ENCODE measurements around the gene FIBCD1. TPM values are rescaled to one million over a fixed set of nuclear protein-coding genes. Genes with fewer than 3 reads are reported as not detected.

FIBCD1 gene
- total RNA-seq, 2 experiments from 2014 or later, result not detected

GRCh38 chr9:130862217-130862616 lies 76.8 kb downstream of the FIBCD1 start:
- Mint-ChIP-seq H3K36me3 (ENCODE audit: low read depth) (no peaks in the 10 kb centered on the region), H3K27me3 (no peaks in the 10 kb centered on the region), H3K4me3 (no peak overlapping the region), H3K9me3 (no peaks in the 10 kb centered on the region), H3K4me1 (no peaks in the 10 kb centered on the region), H3K27ac (no peak overlapping the region)
- POLR2A ChIA-PET, result no interaction called here
- DNase-seq, result no peak
- CTCF ChIA-PET, result interaction anchor here (0.6 to 1.7 kb wide), 6 partner anchors 8 to 161 kb away, joined by 3 to 8 read pairs (median 4); no protein-coding TSS in a partner anchor

GRCh38 chr9:130861372-130862180 lies 77.5 kb downstream of the FIBCD1 start:
- H3K27ac Mint-ChIP-seq, result no peak overlapping the region
- DNase-seq, result no peak
- ChIA-PET CTCF (interaction anchor here (0.7 to 1.7 kb wide), 4 partner anchors 15 to 155 kb away, joined by 3 to 5 read pairs (median 4); no protein-coding TSS in a partner anchor), POLR2A (no interaction called here)
- no peaks in the 10 kb centered on the region for H3K9me3 Mint-ChIP-seq
- no peaks in the 10 kb centered on the region for H3K36me3 Mint-ChIP-seq (ENCODE audit: low read depth)
- no peaks in the 10 kb centered on the region for H3K27me3 Mint-ChIP-seq
- H3K4me1 Mint-ChIP-seq, result no peaks in the 10 kb centered on the region
- no peak overlapping the region for H3K4me3 Mint-ChIP-seq

DNA sequence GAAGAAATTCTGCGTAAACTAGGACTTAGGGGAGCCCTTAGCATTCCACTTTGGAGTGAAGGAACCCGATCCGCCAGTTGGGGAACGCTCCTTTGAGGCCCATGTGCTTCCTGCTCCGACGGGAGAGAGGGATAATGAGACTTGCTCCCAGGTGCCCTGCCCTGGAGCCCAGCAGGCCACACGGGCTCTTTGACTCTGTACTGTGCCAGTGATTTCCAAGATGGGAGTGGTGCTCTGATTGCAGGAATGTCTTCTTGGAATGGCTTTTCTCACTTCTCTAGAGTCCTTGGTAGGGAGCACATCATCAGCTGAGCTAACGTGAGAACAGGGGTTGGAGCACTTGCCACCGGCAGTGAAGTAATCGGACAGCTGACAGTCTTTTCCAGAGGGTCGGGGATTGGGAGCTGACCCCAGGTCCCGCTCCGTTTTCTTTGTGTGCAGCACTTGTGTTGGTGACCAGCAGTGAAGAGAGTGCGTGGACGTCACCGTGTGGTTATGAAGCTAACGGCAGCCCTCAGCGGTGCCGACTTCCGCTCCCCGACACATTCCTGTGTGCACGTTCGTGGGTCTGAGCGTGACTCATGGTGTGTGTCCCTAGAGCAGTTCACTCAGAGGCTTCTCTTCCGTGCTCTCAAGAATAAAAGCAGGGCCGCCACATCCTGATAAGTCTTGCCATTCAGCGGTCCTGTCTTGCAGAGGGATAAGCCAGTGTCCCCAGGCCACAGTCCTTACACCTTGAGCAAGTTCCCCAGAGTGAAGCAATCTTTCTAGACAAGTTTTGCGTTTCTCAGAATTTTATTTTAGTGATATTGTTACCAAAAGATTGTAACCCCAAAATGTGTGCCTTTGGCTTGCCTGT lies 78.4 kb downstream of the FIBCD1 start:
- ChIA-PET CTCF (no interaction called here), POLR2A (no interaction called here)
- Mint-ChIP-seq H3K9me3 (no peaks in the 10 kb centered on the region), H3K4me1 (no peaks in the 10 kb centered on the region), H3K36me3 (ENCODE audit: low read depth) (no peaks in the 10 kb centered on the region), H3K27ac (no peak overlapping the region), H3K27me3 (no peaks in the 10 kb centered on the region), H3K4me3 (no peak overlapping the region)
- no peak for DNase-seq

DNA sequence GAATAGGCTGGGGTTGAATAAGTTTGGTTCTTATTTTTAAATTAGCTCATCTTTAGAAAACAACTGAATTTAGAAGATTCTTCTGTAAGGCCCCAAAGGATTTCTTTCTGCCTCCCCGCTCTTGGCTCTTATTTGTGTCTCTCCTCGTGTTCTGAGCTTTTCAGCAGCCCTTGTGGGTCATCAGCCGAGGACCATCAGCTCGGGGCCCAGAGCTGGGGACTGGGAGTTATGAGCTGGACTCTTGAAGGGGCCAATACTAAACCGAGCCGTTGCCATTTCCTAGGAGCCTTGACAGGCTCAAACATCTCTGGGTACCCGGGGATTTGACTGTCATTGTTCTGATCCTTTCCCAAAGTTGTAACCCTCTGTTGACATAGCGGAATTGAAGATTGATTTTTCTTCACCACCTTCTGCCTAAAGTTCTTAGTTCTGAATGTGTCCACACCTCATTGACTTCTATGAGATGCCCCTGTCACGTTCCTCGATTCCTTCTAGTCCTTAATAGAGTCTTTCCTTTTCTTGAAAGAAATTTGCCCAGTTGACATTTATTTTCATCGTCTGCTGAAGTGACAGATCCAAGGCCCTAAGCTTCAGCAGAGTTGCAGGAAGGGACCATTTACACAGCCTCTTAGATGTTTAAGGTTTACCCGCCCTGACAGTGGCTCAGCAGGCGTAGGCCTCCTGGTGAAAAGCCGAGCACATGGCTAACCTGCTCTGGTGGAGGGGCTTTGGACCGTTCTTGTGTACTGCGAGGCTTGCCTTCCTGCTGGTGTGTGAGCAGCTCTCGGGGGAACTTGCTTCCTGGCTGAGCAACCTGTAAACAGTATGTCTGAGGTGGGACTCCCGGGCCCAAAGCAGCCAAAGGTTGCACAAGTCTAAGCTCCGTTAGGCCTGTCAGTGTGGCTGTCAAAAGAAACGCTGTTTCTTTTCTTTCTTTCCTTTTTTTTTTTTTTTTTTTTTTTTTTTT lies 80.0 kb downstream of the FIBCD1 start:
- Mint-ChIP-seq H3K27me3 (no peaks in the 10 kb centered on the region), H3K36me3 (ENCODE audit: low read depth) (no peaks in the 10 kb centered on the region), H3K27ac (no peak overlapping the region), H3K4me3 (no peak overlapping the region), H3K4me1 (no peaks in the 10 kb centered on the region), H3K9me3 (no peaks in the 10 kb centered on the region)
- ChIA-PET POLR2A (no interaction called here), CTCF (interaction anchor here (0.6 kb wide), 3 partner anchors 149 to 1327 kb away, joined by 3 read pairs; no protein-coding TSS in a partner anchor)
- no peak for DNase-seq

DNA sequence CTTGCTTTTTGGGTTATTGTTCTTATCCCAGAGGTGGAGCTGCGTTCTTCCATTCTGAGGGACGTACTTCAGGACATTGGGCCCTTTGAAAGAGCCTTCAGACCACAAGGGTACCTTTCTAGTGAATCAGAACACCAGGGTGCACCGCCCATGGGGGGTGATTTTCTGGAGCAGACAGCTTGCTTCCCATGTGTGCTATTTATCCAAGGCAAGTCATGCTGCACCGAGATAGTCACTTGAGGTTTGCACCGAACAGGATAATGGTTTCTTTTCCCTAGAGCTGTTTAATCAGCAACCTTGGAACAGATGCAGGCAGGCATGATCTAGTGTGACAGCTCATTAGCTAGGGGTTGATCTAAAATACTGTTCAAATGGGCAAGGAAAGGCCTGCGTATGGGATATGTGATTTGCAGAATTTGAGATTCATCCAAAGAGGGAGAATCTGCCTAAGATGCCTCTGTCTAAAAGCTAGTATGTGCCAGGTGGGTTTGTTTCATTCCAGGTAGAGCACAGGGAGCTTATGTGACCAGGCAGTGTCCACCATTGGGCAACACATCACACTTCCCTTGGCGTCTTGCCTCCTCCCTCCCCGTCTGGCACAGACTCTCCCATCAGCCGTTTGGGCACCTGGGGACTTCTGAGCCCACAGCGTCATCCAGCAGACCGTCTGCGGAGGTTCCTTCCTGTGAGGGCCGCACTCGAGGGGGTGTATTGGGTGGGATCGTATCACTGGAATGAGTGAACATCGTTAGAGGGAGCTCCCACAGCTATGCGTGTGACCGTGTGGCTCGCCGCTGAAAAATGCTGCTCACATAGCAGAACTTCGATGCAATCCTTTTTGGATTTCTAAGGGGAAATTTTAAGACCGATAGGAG lies 80.9 kb downstream of the FIBCD1 start:
- no peak overlapping the region for H3K27ac Mint-ChIP-seq
- no peak overlapping the region for H3K4me3 Mint-ChIP-seq
- H3K27me3 Mint-ChIP-seq, result no peaks in the 10 kb centered on the region
- H3K4me1 Mint-ChIP-seq, result no peaks in the 10 kb centered on the region
- no peak for DNase-seq
- no peaks in the 10 kb centered on the region for H3K9me3 Mint-ChIP-seq
- ChIA-PET CTCF (interaction anchor here (0.6 kb wide), 1 partner anchor 196 kb away, joined by 3 read pairs; no protein-coding TSS in a partner anchor), POLR2A (no interaction called here)
- H3K36me3 Mint-ChIP-seq (ENCODE audit: low read depth), result no peaks in the 10 kb centered on the region

DNA sequence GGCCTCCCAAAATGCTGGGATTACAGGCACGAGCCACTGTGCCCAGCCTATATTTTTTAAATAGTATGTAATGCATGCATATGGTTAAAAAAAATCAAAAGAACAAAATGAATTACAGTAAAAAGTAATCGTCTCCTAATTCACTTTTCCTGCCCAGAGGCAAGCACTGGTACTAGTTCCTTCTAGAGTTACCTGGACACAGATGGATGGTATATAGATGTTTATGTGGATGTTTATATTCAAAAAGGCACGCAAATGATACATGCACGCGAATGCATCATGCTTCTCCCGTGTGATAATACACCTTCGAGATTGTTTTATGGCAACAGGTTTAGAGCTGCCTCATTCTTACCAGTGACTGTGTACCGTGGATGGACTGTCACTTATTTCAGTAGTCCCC lies 82.6 kb downstream of the FIBCD1 start:
- no peaks in the 10 kb centered on the region for H3K27me3 Mint-ChIP-seq
- no peaks in the 10 kb centered on the region for H3K9me3 Mint-ChIP-seq
- no peaks in the 10 kb centered on the region for H3K36me3 Mint-ChIP-seq (ENCODE audit: low read depth)
- POLR2A ChIA-PET, result no interaction called here
- H3K27ac Mint-ChIP-seq, result no peak overlapping the region
- DNase-seq, result no peak
- H3K4me1 Mint-ChIP-seq, result no peaks in the 10 kb centered on the region
- no peak overlapping the region for H3K4me3 Mint-ChIP-seq
- CTCF ChIA-PET, result interaction anchor here (1.1 kb wide), 1 partner anchor 9 kb away, joined by 3 read pairs; no protein-coding TSS in a partner anchor

GRCh38 chr9:130854835-130855234 lies 84.2 kb downstream of the FIBCD1 start:
- no peak overlapping the region for H3K4me3 Mint-ChIP-seq
- ChIA-PET CTCF (interaction anchor here (1.2 to 2.2 kb wide), 3 partner anchors 10 to 15 kb away, joined by 3 to 7 read pairs (median 4); no protein-coding TSS in a partner anchor), POLR2A (no interaction called here)
- DNase-seq, result no peak
- H3K36me3 Mint-ChIP-seq (ENCODE audit: low read depth), result no peaks in the 10 kb centered on the region
- no peaks in the 10 kb centered on the region for H3K9me3 Mint-ChIP-seq
- H3K4me1 Mint-ChIP-seq, result no peaks in the 10 kb centered on the region
- H3K27ac Mint-ChIP-seq, result no peak overlapping the region
- no peaks in the 10 kb centered on the region for H3K27me3 Mint-ChIP-seq

- no peaks in the 10 kb centered on the region for H3K27me3 Mint-ChIP-seq
- POLR2A ChIA-PET, result no interaction called here
- CTCF ChIA-PET, result interaction anchor here (1.2 to 2.2 kb wide), 2 partner anchors 10 to 16 kb away, joined by 3 to 7 read pairs; no protein-coding TSS in a partner anchor
Measured at GRCh38 chr9:130854092-130854491, 85.0 kb downstream of the FIBCD1 start.

DNA sequence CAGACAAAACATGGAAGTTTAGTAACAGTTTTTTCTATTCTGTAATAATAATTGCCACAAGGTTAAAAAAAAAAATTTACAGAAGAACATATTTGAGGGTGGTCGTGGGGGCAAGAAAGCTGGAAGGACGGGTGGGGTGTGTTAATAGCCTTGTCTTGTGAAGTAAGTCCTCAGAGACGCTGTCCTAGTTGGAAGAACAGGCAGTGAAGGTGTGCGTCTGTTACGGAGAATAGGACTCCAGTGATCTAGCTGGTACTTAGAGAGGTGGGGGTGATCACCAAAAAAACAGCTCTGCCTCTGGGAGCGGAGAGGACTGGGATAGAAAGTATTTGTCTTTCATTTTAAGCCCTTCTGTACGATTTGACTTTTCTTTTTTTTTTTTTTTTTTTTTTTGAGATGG lies 86.2 kb downstream of the FIBCD1 start:
- no peak overlapping the region for H3K4me3 Mint-ChIP-seq
- H3K9me3 Mint-ChIP-seq, result no peaks in the 10 kb centered on the region
- DNase-seq, result no peak
- CTCF ChIA-PET, result interaction anchor here (0.6 to 2.2 kb wide), 2 partner anchors 12 to 146 kb away, joined by 3 to 7 read pairs; no protein-coding TSS in a partner anchor
- POLR2A ChIA-PET, result no interaction called here
- H3K4me1 Mint-ChIP-seq, result no peaks in the 10 kb centered on the region
- H3K27me3 Mint-ChIP-seq, result no peaks in the 10 kb centered on the region
- no peaks in the 10 kb centered on the region for H3K36me3 Mint-ChIP-seq (ENCODE audit: low read depth)
- no peak overlapping the region for H3K27ac Mint-ChIP-seq

More at GRCh38 chr9:130854092-130854491, 85.0 kb downstream of the FIBCD1 start:
- Mint-ChIP-seq H3K36me3 (ENCODE audit: low read depth) (no peaks in the 10 kb centered on the region), H3K4me3 (no peak overlapping the region), H3K4me1 (no peaks in the 10 kb centered on the region), H3K27ac (no peak overlapping the region), H3K9me3 (no peaks in the 10 kb centered on the region)
- DNase-seq, result no peak
